Pons (tissue), 1 donor: ENCODE measurements around the gene HECTD2.
"Not testable (repeated sequence)": the region's sequence is repeated elsewhere in the genome, so short reads cannot be mapped to it uniquely, and the experiment has no call there.

Source experiments
- DNase-seq: peaks from one replicate; pipeline ENCODE4 v3.0.0-alpha.2; 2016; ENCODE audit warnings: low spot score

The HECTD2 gene

GRCh38 chr10:91409869-91410637, at the start of gene HECTD2:
HECTD2 (plus strand) TSS chr10:91410344; CDS start chr10:91410439, 95 bp downstream.
- peak; percentile 65 for DNase-seq

- no peak for DNase-seq
These were observed 49.7 kb upstream of the HECTD2 start for GRCh38 chr10:91360461-91360860.

- not testable (repeated sequence) for DNase-seq
These were observed 44.6 kb upstream of the HECTD2 start for GRCh38 chr10:91365519-91365918.

- no peak for DNase-seq
These were observed 43.4 kb upstream of the HECTD2 start for GRCh38 chr10:91366704-91367103.

GRCh38 chr10:91367127-91367531, 43.0 kb upstream of the HECTD2 start:
- DNase-seq, result no peak

- DNase-seq, result no peak
These were observed 42.6 kb upstream of the HECTD2 start for GRCh38 chr10:91367558-91367957.

GRCh38 chr10:91369978-91370589, 40.1 kb upstream of the HECTD2 start:
- not testable (repeated sequence) for DNase-seq

GRCh38 chr10:91374052-91374451, 36.1 kb upstream of the HECTD2 start:
- no peak for DNase-seq

- no peak for DNase-seq
These were observed 32.1 kb upstream of the HECTD2 start for GRCh38 chr10:91378061-91378460.

GRCh38 chr10:91380873-91381256, 29.3 kb upstream of the HECTD2 start:
- no peak for DNase-seq

- peak; percentile 46 for DNase-seq
These were observed 28.8 kb upstream of the HECTD2 start for GRCh38 chr10:91381257-91381891.

GRCh38 chr10:91385306-91386085, 24.6 kb upstream of the HECTD2 start:
- DNase-seq, result no peak

GRCh38 chr10:91389636-91390512, 20.3 kb upstream of the HECTD2 start:
- DNase-seq, result peak; percentile 73

GRCh38 chr10:91390513-91390825, 19.7 kb upstream of the HECTD2 start:
- DNase-seq, result not testable (repeated sequence)

- DNase-seq, result no peak
These were observed 18.2 kb upstream of the HECTD2 start for GRCh38 chr10:91391920-91392319.

GRCh38 chr10:91406322-91406721, 3.8 kb upstream of the HECTD2 start:
- no peak for DNase-seq

- DNase-seq, result peak; percentile 82
These were observed 875 bp upstream of the HECTD2 start for GRCh38 chr10:91409069-91409868.

GRCh38 chr10:91410638-91411371, 661 bp downstream of the HECTD2 start:
- peak; percentile 42 for DNase-seq

GRCh38 chr10:91411621-91412020, 1.5 kb downstream of the HECTD2 start:
- no peak for DNase-seq
